MM.1S (cell line): ENCODE measurements around the gene VAV2.

Experiments
- EZH2 ChIP-seq: fragments of 300-600 bp; sonication (generic); optimal IDR thresholded peaks from 2 replicates; pipeline ENCODE3; 2017; ENCODE audit warnings: low read depth, mild to moderate bottlenecking, antibody characterized with exemption, low read length, mixed read lengths
- EZH2phosphoT487 ChIP-seq: fragments of 300-600 bp; sonication (generic); IDR thresholded peaks from 2 replicates; pipeline ENCODE4 v1.6.1; 2018; ENCODE audit warnings: antibody characterized with exemption, low read length
- TF ChIP-seq, protein P1 (sequence below): fragments of 300-600 bp; sonication (generic); IDR thresholded peaks from 2 replicates; pipeline ENCODE4 v1.5.1; 2016; ENCODE audit warnings: antibody characterized with exemption, low read length, mixed read lengths

DNA sequence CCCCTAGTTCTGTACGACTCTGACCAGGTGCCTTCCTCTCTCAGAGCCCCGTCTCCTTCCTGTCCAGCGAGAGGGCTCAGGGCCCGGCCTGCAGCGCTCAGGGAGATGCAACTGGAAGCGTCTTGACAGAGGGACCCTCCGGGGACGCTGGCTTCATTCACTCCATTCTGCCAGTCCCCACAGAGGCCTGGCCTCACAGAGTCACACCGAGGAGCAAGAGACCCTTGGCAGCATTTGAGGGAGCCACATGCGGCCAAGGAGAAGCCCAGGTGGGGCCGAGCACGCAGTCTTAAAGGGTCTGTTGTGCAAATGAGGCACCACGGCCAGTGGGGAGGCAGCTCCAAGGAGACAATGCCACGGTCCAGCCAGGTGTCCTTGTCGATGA, 167.3 kb downstream of the VAV2 start:
- TF ChIP-seq, protein P1, sequence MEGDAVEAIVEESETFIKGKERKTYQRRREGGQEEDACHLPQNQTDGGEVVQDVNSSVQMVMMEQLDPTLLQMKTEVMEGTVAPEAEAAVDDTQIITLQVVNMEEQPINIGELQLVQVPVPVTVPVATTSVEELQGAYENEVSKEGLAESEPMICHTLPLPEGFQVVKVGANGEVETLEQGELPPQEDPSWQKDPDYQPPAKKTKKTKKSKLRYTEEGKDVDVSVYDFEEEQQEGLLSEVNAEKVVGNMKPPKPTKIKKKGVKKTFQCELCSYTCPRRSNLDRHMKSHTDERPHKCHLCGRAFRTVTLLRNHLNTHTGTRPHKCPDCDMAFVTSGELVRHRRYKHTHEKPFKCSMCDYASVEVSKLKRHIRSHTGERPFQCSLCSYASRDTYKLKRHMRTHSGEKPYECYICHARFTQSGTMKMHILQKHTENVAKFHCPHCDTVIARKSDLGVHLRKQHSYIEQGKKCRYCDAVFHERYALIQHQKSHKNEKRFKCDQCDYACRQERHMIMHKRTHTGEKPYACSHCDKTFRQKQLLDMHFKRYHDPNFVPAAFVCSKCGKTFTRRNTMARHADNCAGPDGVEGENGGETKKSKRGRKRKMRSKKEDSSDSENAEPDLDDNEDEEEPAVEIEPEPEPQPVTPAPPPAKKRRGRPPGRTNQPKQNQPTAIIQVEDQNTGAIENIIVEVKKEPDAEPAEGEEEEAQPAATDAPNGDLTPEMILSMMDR, result no peak
- TF ChIP-seq EZH2 (no peak), EZH2phosphoT487 (no peak)
